Suppressor macrophage (primary cell): ENCODE results near the gene SUCO.
A peak's percentile ranks its signal among the peaks of the same experiment; 100 is the strongest.
"Not testable (repeated sequence)": the region's sequence is repeated elsewhere in the genome, so short reads cannot be mapped to it uniquely, and the experiment has no call there.

ENCODE experiments used
- DNase-seq, 4 experiments: peaks; one replicate each; pipeline ENCODE4 v3.0.0-alpha.2; 2020 to 2022
- total RNA-seq, 17 experiments: gene quantifications; one replicate each; lab custom pipeline; 2026; ENCODE audit warnings: mixed read lengths in 6 of 17, inconsistent platforms in 3 of 17; lab: John Stamatoyannopoulos, UW

Gene SUCO
- 26.1 to 80.8 (median 44.8) reads per million in 17 experiments for total RNA-seq

GRCh38 chr1:172532700-172533512, at the start of gene SUCO:
Gene SUCO, plus strand, starts transcription at chr1:172533150. Its CDS starts 286 bp downstream, at chr1:172533436.
- DNase-seq = peak; percentile 100

GRCh38 chr1:172483448-172483847, 49.5 kb upstream of the SUCO start:
- no peak for DNase-seq

GRCh38 chr1:172484252-172484651, 48.7 kb upstream of the SUCO start:
- DNase-seq = no peak

- DNase-seq = no peak
These were observed 47.3 kb upstream of the SUCO start for GRCh38 chr1:172485626-172486025.

- no peak for DNase-seq
These were observed 46.0 kb upstream of the SUCO start for GRCh38 chr1:172486805-172487454.

- DNase-seq = no peak
These were observed 45.4 kb upstream of the SUCO start for GRCh38 chr1:172487550-172487949.

- no peak for DNase-seq
These were observed 44.6 kb upstream of the SUCO start for GRCh38 chr1:172488393-172488792.

GRCh38 chr1:172489847-172490246, 43.1 kb upstream of the SUCO start:
- DNase-seq = no peak

- no peak for DNase-seq
These were observed 40.5 kb upstream of the SUCO start for GRCh38 chr1:172492421-172492820.

- DNase-seq = peak; percentile 32 to 67 (median 52)
These were observed 38.8 kb upstream of the SUCO start for GRCh38 chr1:172494166-172494565.

GRCh38 chr1:172496127-172496526, 36.8 kb upstream of the SUCO start:
- not testable (repeated sequence) for DNase-seq

- no peak for DNase-seq
These were observed 36.3 kb upstream of the SUCO start for GRCh38 chr1:172496678-172497077.

GRCh38 chr1:172497230-172497629, 35.7 kb upstream of the SUCO start:
- peak; percentile 9 to 46 (median 19) for DNase-seq

- peak; percentile 55 to 80 (median 78) for DNase-seq
These were observed 34.1 kb upstream of the SUCO start for GRCh38 chr1:172498857-172499256.

- peak; percentile 30 to 58 (median 41) for DNase-seq
These were observed 33.3 kb upstream of the SUCO start for GRCh38 chr1:172499636-172500141.

GRCh38 chr1:172500207-172500606, 32.7 kb upstream of the SUCO start:
- DNase-seq = no peak

GRCh38 chr1:172507741-172508140, 25.2 kb upstream of the SUCO start:
- DNase-seq = no peak

GRCh38 chr1:172510479-172510878, 22.5 kb upstream of the SUCO start:
- DNase-seq = no peak

GRCh38 chr1:172512591-172512990, 20.4 kb upstream of the SUCO start:
- peak in 1 of 4 experiments; percentile 20 for DNase-seq

- peak in 2 of 4 experiments; percentile 16 to 26 for DNase-seq
These were observed 19.5 kb upstream of the SUCO start for GRCh38 chr1:172513479-172513878.

GRCh38 chr1:172514108-172514507, 18.8 kb upstream of the SUCO start:
- DNase-seq = no peak

- no peak for DNase-seq
These were observed 17.5 kb upstream of the SUCO start for GRCh38 chr1:172515436-172515835.

- DNase-seq = peak; percentile 60 to 87 (median 74)
These were observed 17.0 kb upstream of the SUCO start for GRCh38 chr1:172515927-172516326.

- DNase-seq = no peak
These were observed 15.9 kb upstream of the SUCO start for GRCh38 chr1:172517081-172517480.
